ENCODE data around the gene FES.

DNA sequence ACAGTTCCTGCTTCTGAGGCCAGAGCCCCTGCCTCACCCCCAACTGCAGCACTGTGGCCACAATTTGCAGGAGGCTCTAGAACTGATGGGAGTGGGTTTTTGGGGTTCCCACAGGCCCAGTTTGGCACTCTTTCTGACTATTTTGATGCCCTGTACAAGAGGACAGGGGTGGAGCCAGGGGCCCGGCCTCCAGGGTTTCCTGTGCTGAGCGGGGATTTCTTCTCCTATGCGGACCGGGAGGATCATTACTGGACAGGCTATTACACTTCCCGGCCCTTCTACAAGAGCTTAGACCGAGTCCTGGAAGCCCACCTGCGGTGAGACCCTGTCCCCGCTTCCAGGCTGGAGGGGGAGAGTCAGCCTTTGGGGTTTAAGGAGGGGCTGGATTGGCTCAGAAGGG lies 25.7 kb downstream of the FES start:
- TF ChIP-seq, protein P1, sequence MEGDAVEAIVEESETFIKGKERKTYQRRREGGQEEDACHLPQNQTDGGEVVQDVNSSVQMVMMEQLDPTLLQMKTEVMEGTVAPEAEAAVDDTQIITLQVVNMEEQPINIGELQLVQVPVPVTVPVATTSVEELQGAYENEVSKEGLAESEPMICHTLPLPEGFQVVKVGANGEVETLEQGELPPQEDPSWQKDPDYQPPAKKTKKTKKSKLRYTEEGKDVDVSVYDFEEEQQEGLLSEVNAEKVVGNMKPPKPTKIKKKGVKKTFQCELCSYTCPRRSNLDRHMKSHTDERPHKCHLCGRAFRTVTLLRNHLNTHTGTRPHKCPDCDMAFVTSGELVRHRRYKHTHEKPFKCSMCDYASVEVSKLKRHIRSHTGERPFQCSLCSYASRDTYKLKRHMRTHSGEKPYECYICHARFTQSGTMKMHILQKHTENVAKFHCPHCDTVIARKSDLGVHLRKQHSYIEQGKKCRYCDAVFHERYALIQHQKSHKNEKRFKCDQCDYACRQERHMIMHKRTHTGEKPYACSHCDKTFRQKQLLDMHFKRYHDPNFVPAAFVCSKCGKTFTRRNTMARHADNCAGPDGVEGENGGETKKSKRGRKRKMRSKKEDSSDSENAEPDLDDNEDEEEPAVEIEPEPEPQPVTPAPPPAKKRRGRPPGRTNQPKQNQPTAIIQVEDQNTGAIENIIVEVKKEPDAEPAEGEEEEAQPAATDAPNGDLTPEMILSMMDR (IDR thresholded peaks at IDR 0.05), result no peak
- TF ChIP-seq EHMT2 (IDR thresholded peaks at IDR 0.05; ENCODE audit: low read depth) (no peak), MAZ (IDR thresholded peaks at IDR 0.05; ENCODE audit: borderline replicate concordance, low read depth, low read length) (no peak)
